ENCODE results near the gene PNPLA6. TPM values are rescaled to one million over a fixed set of nuclear protein-coding genes. Genes with fewer than 3 reads are reported as not detected.

PNPLA6 gene
- total RNA-seq, 1 experiment from 2014 or later, result 86.0 TPM

GRCh38 chr19:7515110-7515644 lies 20.3 kb upstream of the PNPLA6 start:
- peak; percentile 81 for DNase-seq (ENCODE audit: low read depth)

DNA sequence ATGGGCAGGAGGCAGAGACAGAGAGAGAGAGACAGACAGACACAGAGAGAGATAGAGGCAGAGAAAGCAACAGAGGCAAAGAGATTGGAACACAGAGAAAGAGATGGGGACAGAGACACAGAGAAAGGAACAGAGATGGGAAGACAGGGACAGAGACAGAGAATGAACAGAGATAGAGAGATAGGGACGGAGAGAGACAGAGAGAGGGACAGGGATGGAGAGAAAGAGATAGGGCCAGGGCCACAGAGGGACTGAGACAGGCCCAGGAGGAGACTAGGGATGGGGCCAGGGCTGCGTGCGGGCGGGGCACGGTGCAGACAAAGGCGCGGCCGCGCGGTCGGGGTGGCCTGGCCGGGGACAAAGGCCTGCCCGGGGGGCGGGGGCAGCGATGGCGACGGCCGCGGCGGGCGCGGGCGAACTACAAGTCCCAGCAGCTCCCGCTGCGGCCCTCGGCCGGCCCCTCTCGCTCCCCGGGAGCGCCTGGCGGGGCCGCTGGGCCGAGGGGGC lies 19.8 kb upstream of the PNPLA6 start, which contains the start of gene ZNF358:
Gene ZNF358, plus strand, starts transcription at position 459 of the 507 bp plus-strand sequence. CDS start 3,140 bp downstream, outside the sequence.
- DNase-seq (ENCODE audit: low read depth), result peak; percentile 69

DNA sequence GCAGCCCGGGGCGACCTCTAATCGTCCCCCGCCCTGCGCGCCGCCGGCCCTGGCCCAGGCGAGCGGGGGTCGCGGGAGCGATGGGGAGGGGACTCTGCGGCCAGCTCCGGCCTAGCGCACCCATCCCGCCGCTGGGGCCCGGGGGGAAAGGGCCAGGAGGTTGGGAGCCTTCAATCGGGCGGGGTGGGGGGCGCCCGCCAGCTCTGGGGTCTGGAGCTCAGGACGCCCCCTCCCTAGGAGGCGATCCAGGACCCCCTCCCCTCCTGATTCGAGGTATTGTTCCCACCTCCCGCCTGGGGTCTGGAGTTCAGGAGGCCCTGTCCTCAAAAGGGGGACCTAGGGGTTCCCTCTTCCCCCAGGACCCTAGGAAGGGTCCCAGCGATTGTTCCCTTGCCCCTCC lies 19.2 kb upstream of the PNPLA6 start:
- no peak for DNase-seq (ENCODE audit: low read depth)

DNA sequence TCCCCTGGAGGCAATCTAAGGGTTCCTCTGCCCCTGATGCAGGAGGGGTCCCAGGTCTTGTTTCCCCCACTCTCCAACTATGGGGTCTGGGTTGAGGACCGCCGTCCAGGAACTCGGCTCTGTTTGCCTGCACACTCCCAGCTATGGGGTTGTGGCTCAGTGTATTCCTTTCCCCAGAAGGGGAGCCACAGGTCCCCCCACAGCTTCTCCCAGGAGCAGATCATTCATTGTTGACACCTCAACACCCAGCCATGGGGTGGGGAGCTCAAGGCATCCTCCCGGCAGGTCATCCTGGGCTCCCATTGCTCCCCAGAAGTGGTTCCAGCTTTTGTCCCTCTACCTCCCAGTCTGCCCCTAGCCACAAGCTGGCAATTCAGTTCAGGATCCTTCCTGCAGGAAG lies 18.6 kb upstream of the PNPLA6 start:
- DNase-seq (ENCODE audit: low read depth), result no peak

- DNase-seq (ENCODE audit: low read depth), result no peak
These were observed 16.0 kb upstream of the PNPLA6 start for GRCh38 chr19:7519361-7520130.

DNA sequence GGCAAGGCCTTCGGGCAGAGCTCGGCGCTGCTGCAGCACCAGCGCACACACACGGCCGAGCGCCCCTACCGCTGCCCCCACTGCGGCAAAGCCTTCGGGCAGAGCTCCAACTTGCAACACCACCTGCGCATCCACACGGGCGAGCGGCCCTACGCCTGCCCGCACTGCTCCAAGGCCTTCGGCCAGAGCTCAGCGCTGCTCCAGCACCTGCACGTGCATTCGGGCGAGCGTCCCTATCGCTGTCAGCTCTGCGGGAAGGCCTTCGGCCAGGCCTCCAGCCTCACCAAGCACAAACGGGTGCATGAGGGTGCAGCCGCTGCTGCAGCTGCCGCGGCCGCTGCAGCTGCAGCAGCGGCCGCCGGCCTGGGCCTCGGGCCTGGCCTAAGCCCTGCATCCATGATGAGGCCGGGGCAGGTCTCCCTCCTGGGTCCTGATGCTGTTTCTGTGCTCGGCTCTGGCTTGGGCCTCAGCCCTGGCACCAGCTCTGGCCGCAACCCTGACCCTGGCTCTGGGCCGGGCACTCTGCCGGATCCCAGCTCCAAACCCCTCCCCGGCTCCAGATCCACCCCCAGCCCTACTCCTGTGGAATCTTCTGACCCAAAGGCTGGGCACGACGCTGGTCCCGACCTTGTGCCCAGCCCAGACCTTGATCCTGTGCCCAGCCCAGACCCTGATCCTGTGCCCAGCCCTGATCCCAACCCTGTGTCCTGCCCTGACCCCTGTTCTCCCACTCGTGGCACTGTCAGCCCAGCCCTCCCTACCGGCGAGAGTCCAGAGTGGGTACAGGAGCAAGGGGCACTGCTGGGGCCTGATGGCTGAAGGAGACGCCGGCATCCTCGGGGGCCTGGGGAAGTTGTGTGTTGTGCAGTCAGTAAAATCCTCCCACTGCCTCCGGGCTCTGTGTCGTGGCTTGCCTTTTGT lies 15.1 kb upstream of the PNPLA6 start:
- no peak for DNase-seq (ENCODE audit: low read depth)

DNA sequence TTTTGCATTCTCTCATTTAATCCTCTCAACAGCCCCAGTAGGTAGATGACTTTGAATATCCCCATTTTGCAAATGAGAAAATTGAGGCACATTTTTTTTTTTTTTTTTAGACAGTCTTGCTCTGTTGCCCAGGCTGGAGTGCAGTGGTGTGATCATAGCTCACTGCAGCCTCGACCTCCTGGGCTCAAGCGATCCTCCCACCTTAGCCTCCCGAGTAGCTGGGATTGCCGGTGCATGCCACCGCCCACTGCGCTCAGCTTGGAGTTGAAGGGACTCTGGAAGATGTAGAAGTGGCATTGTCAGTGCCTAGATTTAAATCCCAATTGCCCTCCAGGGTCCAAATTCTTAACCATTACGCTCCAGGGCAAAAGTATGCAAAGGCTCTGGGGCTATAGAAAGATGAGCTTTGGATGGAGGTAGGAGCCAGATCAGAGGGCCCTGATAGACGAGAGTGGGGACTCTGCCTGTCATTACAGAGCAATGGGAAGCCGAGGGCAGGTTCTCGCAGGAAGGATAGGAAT lies 13.9 kb upstream of the PNPLA6 start:
- peak; percentile 17 for DNase-seq (ENCODE audit: low read depth)

- DNase-seq (ENCODE audit: low read depth), result peak; percentile 96
These were observed 13.2 kb upstream of the PNPLA6 start, which contains the start of gene MCOLN1 for GRCh38 chr19:7522072-7522922. Gene MCOLN1, plus strand, starts transcription at chr19:7522624. Its CDS starts 127 bp downstream, at chr19:7522751.

DNA sequence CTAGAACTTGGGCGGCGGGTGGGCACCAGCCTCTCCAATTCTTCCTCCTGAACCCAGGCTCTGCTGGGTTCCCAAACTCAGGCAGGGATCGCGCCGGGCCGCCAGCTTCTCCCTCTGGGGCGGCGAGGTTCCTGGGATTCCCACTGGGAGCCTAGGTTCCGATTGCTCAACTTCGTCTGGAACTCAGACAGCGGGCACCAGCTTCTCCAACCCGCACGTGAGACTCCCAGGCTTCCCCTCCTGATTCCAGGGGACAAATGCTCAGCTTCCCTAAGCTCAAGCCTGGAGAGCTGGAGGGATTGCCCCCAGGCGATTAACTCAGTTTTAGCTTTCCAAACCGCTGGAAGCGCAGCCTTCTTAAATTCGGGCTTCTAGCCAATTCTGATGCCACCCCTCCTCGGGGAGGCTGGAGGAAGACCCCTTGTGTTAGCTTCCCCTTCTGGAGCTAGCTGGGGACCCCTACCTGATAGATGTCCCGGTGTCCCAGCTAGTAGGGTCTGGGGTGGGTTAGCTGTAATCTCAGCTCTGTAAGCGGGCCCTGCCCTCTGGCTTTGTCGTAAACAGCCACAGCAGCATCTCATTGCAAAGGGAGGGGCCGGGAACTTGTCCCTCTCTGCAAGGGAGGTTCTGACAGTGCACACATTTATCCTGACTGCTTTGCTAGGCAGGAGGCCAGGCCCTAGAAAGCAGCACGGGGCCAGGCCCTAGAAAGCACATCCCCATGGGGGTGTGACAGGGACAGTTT lies 12.4 kb upstream of the PNPLA6 start:
- peak; percentile 18 for DNase-seq (ENCODE audit: low read depth)

DNA sequence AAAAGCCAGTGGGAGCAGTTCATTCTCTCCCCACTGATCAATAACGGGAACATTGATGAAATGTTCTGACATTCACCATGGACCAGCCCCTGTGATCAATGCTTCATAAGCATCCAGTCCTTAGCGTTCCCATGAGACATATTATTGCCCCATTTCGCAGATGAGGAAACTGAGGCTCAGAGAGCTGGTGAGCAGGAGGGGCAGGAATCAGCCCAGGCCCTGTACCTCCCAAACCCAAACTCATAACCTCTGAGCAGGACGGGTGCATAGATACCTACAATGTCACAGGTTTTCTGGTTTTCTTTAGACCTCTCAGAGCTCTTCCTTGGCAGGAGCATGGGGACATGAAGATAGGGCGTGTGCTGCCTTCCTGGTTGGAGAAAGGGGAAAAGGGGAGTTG lies 11.0 kb upstream of the PNPLA6 start:
- no peak for DNase-seq (ENCODE audit: low read depth)

DNA sequence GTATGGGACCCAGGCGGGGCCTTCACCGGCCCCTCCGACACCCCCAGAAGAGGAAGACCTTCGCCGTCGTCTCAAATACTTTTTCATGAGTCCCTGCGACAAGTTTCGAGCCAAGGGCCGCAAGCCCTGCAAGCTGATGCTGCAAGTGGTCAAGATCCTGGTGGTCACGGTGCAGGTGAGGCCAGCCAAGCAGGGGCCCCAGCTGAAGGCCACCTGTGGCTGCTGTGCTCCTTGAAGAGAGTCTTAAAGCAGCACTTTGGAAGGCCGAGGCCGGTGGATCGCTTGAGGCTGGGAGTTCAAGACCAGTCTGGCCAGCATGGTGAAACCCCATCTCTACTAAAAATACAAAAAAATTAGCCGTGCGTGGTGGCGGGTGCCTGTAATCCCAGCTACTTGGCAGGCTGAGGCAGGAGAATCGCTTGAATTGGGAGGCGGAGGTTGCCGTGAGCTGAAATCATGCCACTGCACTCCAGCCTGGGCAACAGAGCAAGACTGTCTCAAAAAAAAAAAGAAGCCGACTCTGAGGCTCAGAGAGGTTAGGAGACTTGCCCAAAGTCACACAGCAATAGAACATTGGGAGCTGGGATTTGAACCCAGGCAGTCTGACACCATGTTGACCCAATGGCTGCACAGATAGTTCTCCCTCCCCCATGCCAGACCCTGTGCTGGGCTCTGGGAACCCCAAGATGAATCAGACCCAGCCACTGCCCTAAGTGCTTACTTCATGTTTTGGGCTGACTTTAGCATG lies 10.4 kb upstream of the PNPLA6 start:
- no peak for DNase-seq (ENCODE audit: low read depth)

DNA sequence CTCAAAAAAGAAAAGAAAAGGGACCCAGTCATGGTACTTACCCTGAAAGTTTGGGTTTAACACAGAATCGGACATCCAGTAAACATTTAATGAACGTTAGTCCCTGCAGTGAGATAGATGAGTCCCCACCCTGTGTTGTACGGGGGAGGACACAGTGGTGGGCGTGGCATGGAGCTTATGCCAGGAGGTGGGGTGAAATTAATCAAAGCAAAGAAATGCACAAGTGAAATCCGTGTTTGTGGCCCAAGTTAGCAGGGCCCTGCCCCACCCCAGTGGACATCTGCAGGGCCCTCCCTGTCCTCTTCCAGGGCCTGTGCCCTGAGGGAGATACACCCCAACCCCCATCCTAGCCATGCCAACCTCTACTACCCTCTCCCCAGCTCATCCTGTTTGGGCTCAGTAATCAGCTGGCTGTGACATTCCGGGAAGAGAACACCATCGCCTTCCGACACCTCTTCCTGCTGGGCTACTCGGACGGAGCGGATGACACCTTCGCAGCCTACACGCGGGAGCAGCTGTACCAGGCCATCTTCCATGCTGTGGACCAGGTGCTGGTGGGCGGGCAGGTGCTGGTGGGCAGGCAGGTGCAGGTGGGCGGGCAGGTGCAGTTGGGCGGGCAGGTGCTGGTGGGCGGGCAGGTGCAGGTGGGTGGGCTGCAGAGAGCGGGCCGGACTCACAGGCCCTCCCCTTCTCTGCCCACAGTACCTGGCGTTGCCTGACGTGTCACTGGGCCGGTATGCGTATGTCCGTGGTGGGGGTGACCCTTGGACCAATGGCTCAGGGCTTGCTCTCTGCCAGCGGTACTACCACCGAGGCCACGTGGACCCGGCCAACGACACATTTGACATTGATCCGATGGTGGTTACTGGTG lies 9.2 kb upstream of the PNPLA6 start:
- DNase-seq (ENCODE audit: low read depth), result no peak

GRCh38 chr19:7527516-7528191 lies 7.9 kb upstream of the PNPLA6 start:
- DNase-seq (ENCODE audit: low read depth), result no peak

DNA sequence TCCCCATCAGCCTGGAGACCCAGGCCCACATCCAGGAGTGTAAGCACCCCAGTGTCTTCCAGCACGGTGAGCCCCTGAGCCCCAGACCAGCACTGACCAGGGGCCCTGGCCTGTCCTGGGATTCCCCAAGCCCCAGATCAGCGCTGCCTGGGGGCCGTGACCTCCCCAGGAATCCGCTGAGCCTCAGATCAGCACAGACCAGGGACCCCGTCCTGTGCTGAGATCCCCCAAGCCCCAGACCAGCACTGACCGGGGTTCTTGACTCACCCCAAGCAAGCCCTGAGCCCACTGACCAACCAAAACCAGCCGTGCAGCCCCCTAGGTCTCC lies 7.4 kb upstream of the PNPLA6 start:
- DNase-seq (ENCODE audit: low read depth), result no peak

- DNase-seq (ENCODE audit: low read depth), result no peak
These were observed 6.8 kb upstream of the PNPLA6 start for GRCh38 chr19:7528522-7529245.

DNA sequence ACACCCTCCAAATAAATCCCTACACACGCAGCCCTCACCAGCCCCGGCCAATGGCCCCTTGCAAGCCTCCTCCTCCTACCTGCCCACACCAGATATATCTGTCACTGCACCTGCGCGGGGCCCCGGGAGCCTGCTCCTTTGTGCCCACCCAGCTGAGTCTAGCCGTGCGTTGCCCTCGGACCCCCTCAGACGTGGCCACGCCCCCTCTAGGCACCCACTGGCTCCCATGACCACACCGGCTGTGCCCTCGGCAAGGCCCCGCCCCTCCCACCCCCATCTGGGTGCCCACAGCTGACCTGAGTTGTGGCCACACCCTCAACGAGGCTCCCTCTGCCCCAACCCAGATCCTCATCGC lies 6.3 kb upstream of the PNPLA6 start:
- no peak for DNase-seq (ENCODE audit: low read depth)

All from M059J (cell line).